Fibroblast of lung (primary cell): ENCODE data around the gene PABPN1. TPM values are rescaled to one million over a fixed set of nuclear protein-coding genes. Genes with fewer than 3 reads are reported as not detected.

Experiments used
- DNase-seq, 2 donors: peaks; one replicate each; pipeline versions ENCODE4 v3.0.0 to v3.0.0-alpha.2; 2010; ENCODE audit warnings: low read depth in 2 of 2
- H2AFZ ChIP-seq: 2 replicates; pipeline ENCODE4 v1.5.1; 2012; ENCODE audit warnings: low read length, control low read depth, inconsistent platforms
- H3K27ac ChIP-seq: 2 replicates; pipeline ENCODE4 v1.5.1; 2011; ENCODE audit warnings: low read length, control low read depth; ENCODE audit not compliant: insufficient read depth
- H3K27me3 ChIP-seq: 2 replicates; pipeline ENCODE4 v1.5.1; 2011; ENCODE audit warnings: mild to moderate bottlenecking, low read length; ENCODE audit not compliant: control insufficient read depth, insufficient read depth
- H3K36me3 ChIP-seq: 2 replicates; pipeline ENCODE4 v1.5.1; 2011; ENCODE audit warnings: low read length; ENCODE audit not compliant: control insufficient read depth, insufficient read depth
- H3K4me1 ChIP-seq: 2 replicates; pipeline ENCODE4 v1.5.1; 2011; ENCODE audit warnings: low read length; ENCODE audit not compliant: control insufficient read depth, insufficient read depth; ENCODE audit errors: extremely low read depth
- H3K4me2 ChIP-seq: 2 replicates; pipeline ENCODE4 v1.5.1; 2011; ENCODE audit warnings: low read length, control low read depth; ENCODE audit not compliant: insufficient read depth; ENCODE audit errors: extremely low read depth
- H3K4me3 ChIP-seq, 4 experiments: fragments of 200-600 bp in 1 of 4; sonication (generic) in 1 of 4; replicated peaks in 1 of 4; 2 replicates each; pipeline ENCODE4 v1.5.1; 2011 to 2016; ENCODE audit warnings: low read length in 4 of 4, low read depth in 3 of 4, mild to moderate bottlenecking in 3 of 4, control low read depth in 2 of 4, inconsistent platforms in 1 of 4, mixed read lengths in 1 of 4; ENCODE audit not compliant: insufficient read depth in 1 of 4; ENCODE audit errors: control extremely low read depth in 1 of 4
- H3K79me2 ChIP-seq: 2 replicates; pipeline ENCODE4 v1.5.1; 2012; ENCODE audit warnings: mild to moderate bottlenecking, low read length, inconsistent platforms; ENCODE audit not compliant: control insufficient read depth, insufficient read depth
- H3K9ac ChIP-seq: 2 replicates; pipeline ENCODE4 v1.5.1; 2011; ENCODE audit warnings: mild to moderate bottlenecking, low read length, control low read depth; ENCODE audit not compliant: insufficient read depth
- H3K9me3 ChIP-seq: 2 replicates; pipeline ENCODE4 v1.5.1; 2012; ENCODE audit warnings: low read depth, low read length; ENCODE audit not compliant: control insufficient read depth, insufficient read depth
- H4K20me1 ChIP-seq: 2 replicates; pipeline ENCODE4 v1.5.1; 2011; ENCODE audit warnings: low read length; ENCODE audit not compliant: control insufficient read depth, insufficient read depth; ENCODE audit errors: extremely low read depth
- EZH2 ChIP-seq: IDR thresholded peaks from 2 replicates; pipeline ENCODE4 v1.5.1; 2012; ENCODE audit warnings: low read length, control low read depth, mild to moderate bottlenecking; ENCODE audit errors: missing control alignments
- polyA plus RNA-seq, 2 donors: library from polyadenylated mRNA; depleted of rRNA in 1 of 2; stranded (reverse) in 1 of 2; unstranded in 1 of 2; fragments of >200 nt; gene quantifications; 2 replicates each; pipeline ENCODE4 v1.2.1, GENCODE V29; 2011 to 2012; ENCODE audit warnings: missing spikeins in 1 of 2
- total RNA-seq: library from RNA; depleted of rRNA; stranded (reverse); fragments of >200 nt; gene quantifications from 2 replicates; pipeline ENCODE4 v1.2.1, GENCODE V29; 2014
- TF ChIP-seq, protein P1 (sequence below), 2 donors: IDR thresholded peaks in 1 of 2; conservative IDR thresholded peaks in 1 of 2; 1 replicate in 1 of 2; 2 replicates in 1 of 2; pipeline ENCODE4 v1.5.1; 2011 to 2012; ENCODE audit warnings: low read length in 2 of 2, control low read depth in 1 of 2, inconsistent platforms in 1 of 2, low read depth in 1 of 2, mild to moderate bottlenecking in 1 of 2

PABPN1 gene
- total and polyA plus RNA-seq, 2 donors (not counting 1 experiment from before 2014, with no cell fraction given) = 73.2 to 152 TPM

DNA sequence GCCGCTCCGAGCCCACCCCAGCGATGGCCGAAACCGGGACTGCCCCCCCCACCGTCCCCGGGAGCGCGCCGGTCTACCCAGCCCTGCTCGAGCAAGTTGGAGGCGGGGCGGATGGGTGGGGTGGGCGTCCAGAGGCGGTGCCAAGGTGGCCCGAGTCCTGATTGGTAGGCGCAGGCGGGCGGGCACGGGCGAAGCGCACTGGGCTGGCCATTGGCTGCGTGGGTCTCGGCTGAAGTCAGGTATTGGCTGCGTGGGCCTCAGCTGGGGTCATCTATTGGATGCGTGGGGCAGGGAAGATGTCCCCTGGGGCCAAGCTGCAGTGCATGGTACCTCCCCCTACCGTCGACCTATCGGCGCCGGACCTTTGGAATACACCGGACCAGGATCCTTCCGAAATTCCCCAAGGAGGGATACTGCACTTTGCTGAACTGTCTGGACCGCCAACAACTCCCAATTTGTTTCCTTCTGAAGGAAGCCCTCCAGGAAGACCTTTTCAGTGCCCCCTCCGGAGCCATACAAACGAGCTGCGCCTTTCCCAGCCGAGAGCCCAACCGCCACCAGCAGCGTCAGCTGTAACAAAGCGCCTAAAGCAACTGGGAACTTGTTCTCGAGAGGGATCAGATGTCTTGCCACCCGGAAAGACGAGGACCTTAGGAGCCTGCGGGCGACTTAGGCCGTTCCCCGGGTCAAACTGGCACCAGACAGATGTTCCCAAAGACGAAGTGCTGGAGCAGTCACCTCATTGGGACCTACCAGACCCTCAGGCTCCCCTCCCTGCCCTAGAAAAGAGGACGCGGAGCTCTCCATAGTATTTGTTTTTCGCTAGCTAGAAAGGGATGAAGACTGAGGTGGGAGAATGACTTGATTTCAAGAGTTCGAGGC is 35.0 kb upstream of the PABPN1 start, which contains the start of gene HOMEZ:
Gene HOMEZ, minus strand, starts transcription at position 113 of the 882 bp plus-strand sequence. CDS start 180 bp downstream, outside the sequence.
- Histone ChIP-seq H3K36me3 (no peaks in the 10 kb centered on the region), H3K9me3 (no peaks in the 10 kb centered on the region), H4K20me1 (no peaks in the 10 kb centered on the region), H3K27me3 (no peaks in the 10 kb centered on the region), H3K4me2 (peak within 1 kb of the TSS; percentile 91), H3K4me1 (peaks cover 3% of the 10 kb centered on the region), H3K4me3 (peak within 1 kb of the TSS; percentile 84 to 92 (median 90)), H2AFZ (peak within 1 kb of the TSS; percentile 98), H3K27ac (peak within 1 kb of the TSS; percentile 60), H3K79me2 (no peaks in the 10 kb centered on the region), H3K9ac (peak within 1 kb of the TSS; percentile 71)
- DNase-seq = peak; percentile 98
- TF ChIP-seq EZH2 = no peak
- TF ChIP-seq, protein P1, sequence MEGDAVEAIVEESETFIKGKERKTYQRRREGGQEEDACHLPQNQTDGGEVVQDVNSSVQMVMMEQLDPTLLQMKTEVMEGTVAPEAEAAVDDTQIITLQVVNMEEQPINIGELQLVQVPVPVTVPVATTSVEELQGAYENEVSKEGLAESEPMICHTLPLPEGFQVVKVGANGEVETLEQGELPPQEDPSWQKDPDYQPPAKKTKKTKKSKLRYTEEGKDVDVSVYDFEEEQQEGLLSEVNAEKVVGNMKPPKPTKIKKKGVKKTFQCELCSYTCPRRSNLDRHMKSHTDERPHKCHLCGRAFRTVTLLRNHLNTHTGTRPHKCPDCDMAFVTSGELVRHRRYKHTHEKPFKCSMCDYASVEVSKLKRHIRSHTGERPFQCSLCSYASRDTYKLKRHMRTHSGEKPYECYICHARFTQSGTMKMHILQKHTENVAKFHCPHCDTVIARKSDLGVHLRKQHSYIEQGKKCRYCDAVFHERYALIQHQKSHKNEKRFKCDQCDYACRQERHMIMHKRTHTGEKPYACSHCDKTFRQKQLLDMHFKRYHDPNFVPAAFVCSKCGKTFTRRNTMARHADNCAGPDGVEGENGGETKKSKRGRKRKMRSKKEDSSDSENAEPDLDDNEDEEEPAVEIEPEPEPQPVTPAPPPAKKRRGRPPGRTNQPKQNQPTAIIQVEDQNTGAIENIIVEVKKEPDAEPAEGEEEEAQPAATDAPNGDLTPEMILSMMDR (conservative IDR thresholded peaks at IDR 0.05 in 1 of 2, IDR thresholded peaks at IDR 0.05 in 1 of 2; ENCODE audit: low read depth in 1 of 2, low read length in 2 of 2) = no peak

DNA sequence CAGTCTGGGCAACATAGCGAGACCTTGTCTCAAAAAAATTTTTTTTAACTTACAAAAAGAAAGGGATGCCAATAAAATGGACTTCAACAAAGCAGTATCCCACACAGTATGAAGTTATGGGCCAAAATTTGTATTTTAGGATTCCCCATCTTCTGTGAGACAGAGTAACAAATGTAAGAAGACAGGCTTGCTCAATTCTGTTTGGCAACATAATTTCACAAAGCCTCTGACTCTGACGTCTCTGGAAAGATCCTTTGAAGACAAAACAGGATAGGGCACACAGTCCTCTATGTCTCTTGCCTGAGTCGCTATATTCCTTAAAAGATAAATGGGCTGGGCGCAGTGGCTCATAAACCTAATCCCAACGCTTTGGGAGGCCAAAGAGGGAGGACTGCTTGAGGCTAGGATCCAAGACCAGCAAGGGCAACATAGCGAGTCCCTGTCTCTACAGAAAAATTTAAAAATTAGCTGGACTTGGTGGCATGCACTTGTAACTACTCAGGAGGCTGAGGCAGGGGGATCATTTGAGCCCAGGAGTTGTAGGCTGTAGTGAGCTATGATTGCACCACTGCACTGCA is 34.3 kb upstream of the PABPN1 start:
- peak overlapping the region; percentile 91 for H3K4me2 ChIP-seq
- TF ChIP-seq, protein P1 (conservative IDR thresholded peaks at IDR 0.05 in 1 of 2, IDR thresholded peaks at IDR 0.05 in 1 of 2; ENCODE audit: low read depth in 1 of 2, low read length in 2 of 2) = no peak
- TF ChIP-seq EZH2 = no peak
- H3K9me3 ChIP-seq = no peaks in the 10 kb centered on the region
- H3K36me3 ChIP-seq = no peaks in the 10 kb centered on the region
- H3K4me3 ChIP-seq = peak overlapping the region; percentile 49 to 92 (median 90)
- no peaks in the 10 kb centered on the region for H4K20me1 ChIP-seq
- no peak overlapping the region for H3K9ac ChIP-seq
- peak overlapping the region; percentile 98 for H2AFZ ChIP-seq
- peaks cover 3% of the 10 kb centered on the region for H3K4me1 ChIP-seq
- peak overlapping the region; percentile 60 for H3K27ac ChIP-seq
- H3K27me3 ChIP-seq = no peaks in the 10 kb centered on the region
- DNase-seq = no peak
- H3K79me2 ChIP-seq = no peaks in the 10 kb centered on the region
